Liver (tissue), 9 donors: ENCODE data around the gene ZNF205. TPM values are rescaled to one million over a fixed set of nuclear protein-coding genes. Genes with fewer than 3 reads are reported as not detected.
"Not testable (repeated sequence)": the region's sequence is repeated elsewhere in the genome, so short reads cannot be mapped to it uniquely, and the experiment has no call there.

ENCODE experiments used
- DNase-seq: peaks from one replicate; pipeline ENCODE4 v3.0.0-alpha.2; 2017; ENCODE audit warnings: low spot score
- H3K27ac ChIP-seq, 2 donors: one replicate each; pipeline ENCODE4 v1.7.0; 2013; ENCODE audit warnings: inconsistent platforms in 2 of 2, low read length in 2 of 2, control low read depth in 1 of 2, low read depth in 1 of 2, mild to moderate bottlenecking in 1 of 2
- H3K27me3 ChIP-seq, 4 donors: one replicate each; pipeline versions ENCODE4 v1.6.1 to v1.7.0; 2013; ENCODE audit warnings: low read length in 3 of 4, inconsistent platforms in 1 of 4, mild to moderate bottlenecking in 1 of 4, moderate library complexity in 1 of 4; ENCODE audit not compliant: control insufficient read depth in 4 of 4, insufficient read depth in 4 of 4
- H3K36me3 ChIP-seq, 4 donors: one replicate each; pipeline versions ENCODE4 v1.6.1 to v1.7.0; 2013; ENCODE audit warnings: low read length in 3 of 4, mild to moderate bottlenecking in 3 of 4, low read depth in 1 of 4, moderate library complexity in 1 of 4; ENCODE audit not compliant: control insufficient read depth in 4 of 4, insufficient read depth in 3 of 4
- H3K4me1 ChIP-seq, 4 donors: one replicate each; pipeline versions ENCODE4 v1.6.1 to v1.7.0; 2013; ENCODE audit warnings: low read length in 3 of 4, mild to moderate bottlenecking in 3 of 4, moderate library complexity in 1 of 4; ENCODE audit not compliant: control insufficient read depth in 4 of 4, insufficient read depth in 4 of 4
- H3K4me3 ChIP-seq, 3 donors: one replicate each; pipeline versions ENCODE4 v1.6.1 to v1.7.0; 2013; ENCODE audit warnings: low read length in 3 of 3, control low read depth in 1 of 3, low read depth in 1 of 3, mild to moderate bottlenecking in 1 of 3
- H3K9ac ChIP-seq, 2 donors: one replicate each; pipeline ENCODE4 v1.7.0; 2013; ENCODE audit warnings: low read length in 2 of 2, mild to moderate bottlenecking in 2 of 2, moderate library complexity in 2 of 2, control low read depth in 1 of 2, low read depth in 1 of 2
- H3K9me3 ChIP-seq, 4 donors: one replicate each; pipeline versions ENCODE4 v1.6.1 to v1.7.0; 2013; ENCODE audit warnings: low read length in 3 of 4; ENCODE audit not compliant: control insufficient read depth in 4 of 4
- ATF3 ChIP-seq: IDR thresholded peaks from 2 replicates; pipeline ENCODE4 v1.6.1; 2016; ENCODE audit warnings: antibody characterized with exemption
- CTCF ChIP-seq: fragments of 150-350 bp; IDR thresholded peaks from 2 replicates; pipeline ENCODE4 v1.5.1; 2017; ENCODE audit warnings: improper control_type of control experiment, low read depth, low read length; ENCODE audit not compliant: missing input control
- EGR1 ChIP-seq, 2 donors: IDR thresholded peaks; 2 replicates each; pipeline ENCODE4 v1.6.1; 2016 to 2018; ENCODE audit warnings: antibody characterized with exemption in 2 of 2, low read depth in 2 of 2
- FOXA2 ChIP-seq: IDR thresholded peaks from 2 replicates; pipeline ENCODE4 v1.6.1; 2016; ENCODE audit warnings: antibody characterized with exemption
- GABPA ChIP-seq, 2 donors: IDR thresholded peaks in 1 of 2; conservative IDR thresholded peaks in 1 of 2; 2 replicates each; pipeline ENCODE4 v1.6.1; 2016; ENCODE audit warnings: antibody characterized with exemption in 2 of 2, mild to moderate bottlenecking in 1 of 2, moderate library complexity in 1 of 2
- HNF4A ChIP-seq, 2 donors: conservative IDR thresholded peaks; 2 replicates each; pipeline ENCODE4 v1.6.1; 2016; ENCODE audit warnings: antibody characterized with exemption in 2 of 2, mild to moderate bottlenecking in 2 of 2
- HNF4G ChIP-seq: IDR thresholded peaks from 2 replicates; pipeline ENCODE4 v1.6.1; 2016; ENCODE audit warnings: antibody characterized with exemption
- JUND ChIP-seq, 2 donors: IDR thresholded peaks; 2 replicates each; pipeline ENCODE4 v1.6.1; 2016; ENCODE audit warnings: antibody characterized with exemption in 2 of 2
- NR2F2 ChIP-seq: IDR thresholded peaks from 2 replicates; pipeline ENCODE4 v1.6.1; 2016; ENCODE audit warnings: antibody characterized with exemption
- RAD21 ChIP-seq, 2 donors: IDR thresholded peaks; 2 replicates each; pipeline ENCODE4 v1.6.1; 2016; ENCODE audit warnings: antibody characterized with exemption in 2 of 2, mild to moderate bottlenecking in 2 of 2
- REST ChIP-seq: IDR thresholded peaks from 2 replicates; pipeline ENCODE4 v1.6.1; 2016; ENCODE audit warnings: antibody characterized with exemption, mild to moderate bottlenecking
- RXRA ChIP-seq, 2 donors: IDR thresholded peaks; 2 replicates each; pipeline ENCODE4 v1.6.1; 2017 to 2018; ENCODE audit warnings: antibody characterized with exemption in 2 of 2, mild to moderate bottlenecking in 1 of 2
- SP1 ChIP-seq: IDR thresholded peaks from 2 replicates; pipeline ENCODE4 v1.6.1; 2018; ENCODE audit warnings: antibody characterized with exemption, mild to moderate bottlenecking
- TAF1 ChIP-seq: conservative IDR thresholded peaks from 2 replicates; pipeline ENCODE4 v1.6.1; 2016; ENCODE audit warnings: antibody characterized with exemption, mild to moderate bottlenecking
- YY1 ChIP-seq: IDR thresholded peaks from 2 replicates; pipeline ENCODE4 v1.6.1; 2016; ENCODE audit warnings: antibody characterized with exemption, mild to moderate bottlenecking
- WGBS: extraction: QIAGEN DNeasy Blood & Tissue Kit; methylation state at CpG from one replicate; pipeline ENCODE4 v1.1.7; 2013; 5-methylcytosine and 5-hydroxymethylcytosine counted together
- polyA plus RNA-seq, 2 donors: library from polyadenylated mRNA; stranded (reverse) in 1 of 2; unstranded in 1 of 2; fragments of 200-250 nt in 1 of 2; fragments of >200 nt in 1 of 2; fragmentation: Nextera tagmentation in 1 of 2; extraction: Ambion mirVana in 1 of 2; gene quantifications; one replicate each; pipeline versions ENCODE4 v1.2.1 to v1.2.3, GENCODE V29; 2013 to 2015
- total RNA-seq, 2 donors: library from RNA; depleted of rRNA; stranded (reverse); fragments of >200 nt; gene quantifications; one replicate each; pipeline ENCODE4 v1.2.3, GENCODE V29; 2014
- TF ChIP-seq, protein P1 (sequence below): IDR thresholded peaks from 2 replicates; pipeline ENCODE4 v1.6.1; 2016; ENCODE audit warnings: antibody characterized with exemption
- donor health status: healthy.
- donor health status: healthy.
- donor health status: healthy.
- donor health status: healthy.
- donor health status: healthy.

Gene ZNF205
- total and polyA plus RNA-seq, 4 donors = 2.0 to 6.9 (median 5.0) TPM

DNA sequence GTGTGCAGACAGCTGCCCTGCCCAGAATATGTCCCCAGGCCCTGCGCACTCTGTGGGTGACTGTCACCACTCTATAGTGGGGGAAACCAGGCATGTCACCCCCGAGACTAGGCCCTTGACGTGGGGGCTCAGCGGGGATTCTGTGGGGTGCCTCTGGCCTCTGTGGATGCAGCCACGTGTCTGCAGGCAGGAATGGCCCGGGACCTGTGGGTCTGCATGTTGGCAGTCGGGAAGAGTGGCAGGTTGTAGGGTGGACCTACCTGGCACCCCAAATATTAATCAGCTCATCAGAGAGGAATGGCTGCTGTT lies 46.0 kb upstream of the ZNF205 start (continued):
- TF ChIP-seq RXRA (IDR thresholded peaks at IDR 0.05) (no peak), CTCF (no peak), HNF4G (no peak)
- TF ChIP-seq, protein P1, sequence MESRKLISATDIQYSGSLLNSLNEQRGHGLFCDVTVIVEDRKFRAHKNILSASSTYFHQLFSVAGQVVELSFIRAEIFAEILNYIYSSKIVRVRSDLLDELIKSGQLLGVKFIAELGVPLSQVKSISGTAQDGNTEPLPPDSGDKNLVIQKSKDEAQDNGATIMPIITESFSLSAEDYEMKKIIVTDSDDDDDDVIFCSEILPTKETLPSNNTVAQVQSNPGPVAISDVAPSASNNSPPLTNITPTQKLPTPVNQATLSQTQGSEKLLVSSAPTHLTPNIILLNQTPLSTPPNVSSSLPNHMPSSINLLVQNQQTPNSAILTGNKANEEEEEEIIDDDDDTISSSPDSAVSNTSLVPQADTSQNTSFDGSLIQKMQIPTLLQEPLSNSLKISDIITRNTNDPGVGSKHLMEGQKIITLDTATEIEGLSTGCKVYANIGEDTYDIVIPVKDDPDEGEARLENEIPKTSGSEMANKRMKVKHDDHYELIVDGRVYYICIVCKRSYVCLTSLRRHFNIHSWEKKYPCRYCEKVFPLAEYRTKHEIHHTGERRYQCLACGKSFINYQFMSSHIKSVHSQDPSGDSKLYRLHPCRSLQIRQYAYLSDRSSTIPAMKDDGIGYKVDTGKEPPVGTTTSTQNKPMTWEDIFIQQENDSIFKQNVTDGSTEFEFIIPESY = no peak

GRCh38 chr16:3068487-3068886 lies 43.9 kb upstream of the ZNF205 start:
- H3K36me3 ChIP-seq = peaks cover 0 to 9% (median 3%) of the 10 kb centered on the region in 4 donors
- no peaks in the 10 kb centered on the region for H3K9me3 ChIP-seq
- peaks cover 0 to 9% (median 5%) of the 10 kb centered on the region in 4 donors for H3K4me1 ChIP-seq
- H3K9ac ChIP-seq = no peak overlapping the region
- H3K27me3 ChIP-seq = no peaks in the 10 kb centered on the region
- DNase-seq = no peak
- H3K27ac ChIP-seq = no peak overlapping the region
- WGBS = 77% methylated on average over 4 of the region's 4 CpGs
- no peak for TF ChIP-seq JUND (IDR thresholded peaks at IDR 0.05)
- TF ChIP-seq TAF1 = no peak
- no peak for TF ChIP-seq GABPA (IDR thresholded peaks at IDR 0.05 in 1 of 2, conservative IDR thresholded peaks at IDR 0.05 in 1 of 2)
- TF ChIP-seq, protein P1 = no peak
- TF ChIP-seq HNF4A (conservative IDR thresholded peaks at IDR 0.05) = no peak
- TF ChIP-seq RXRA (IDR thresholded peaks at IDR 0.05) = no peak
- TF ChIP-seq ATF3 = no peak
- no peak for TF ChIP-seq SP1
- no peak for TF ChIP-seq YY1
- no peak for TF ChIP-seq NR2F2
- TF ChIP-seq RAD21 (IDR thresholded peaks at IDR 0.05) = no peak
- no peak for TF ChIP-seq FOXA2
- no peak for TF ChIP-seq CTCF
- TF ChIP-seq REST = no peak
- TF ChIP-seq EGR1 (IDR thresholded peaks at IDR 0.05; ENCODE audit: low read depth in 2 of 2) = no peak
- H3K4me3 ChIP-seq = no peak overlapping the region

DNA sequence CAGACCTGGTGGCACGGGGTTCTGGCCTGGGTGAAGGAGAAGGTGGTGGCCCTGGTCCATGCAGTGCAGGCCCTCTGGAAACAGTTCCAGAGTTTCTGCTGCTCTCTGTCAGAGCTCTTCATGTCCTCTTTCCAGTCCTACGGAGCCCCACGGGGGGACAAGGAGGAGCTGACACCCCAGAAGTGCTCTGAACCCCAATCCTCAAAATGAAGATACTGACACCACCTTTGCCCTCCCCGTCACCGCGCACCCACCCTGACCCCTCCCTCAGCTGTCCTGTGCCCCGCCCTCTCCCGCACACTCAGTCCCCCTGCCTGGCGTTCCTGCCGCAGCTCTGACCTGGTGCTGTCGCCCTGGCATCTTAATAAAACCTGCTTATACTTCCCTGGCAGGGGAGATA lies 43.2 kb upstream of the ZNF205 start:
- not testable (repeated sequence) for H3K27ac ChIP-seq, H3K36me3 ChIP-seq, H3K4me3 ChIP-seq, H3K27me3 ChIP-seq, DNase-seq, H3K9ac ChIP-seq, H3K9me3 ChIP-seq
- WGBS = 94% methylated on average over 10 of the region's 11 CpGs
- peaks cover 0 to 15% (median 7%) of the 10 kb centered on the region in 4 donors for H3K4me1 ChIP-seq
